Measurements from ENCODE around the gene COL4A5.
"Not testable (repeated sequence)": the region's sequence is repeated elsewhere in the genome, so short reads cannot be mapped to it uniquely, and the experiment has no call there.

Gene COL4A5

DNA sequence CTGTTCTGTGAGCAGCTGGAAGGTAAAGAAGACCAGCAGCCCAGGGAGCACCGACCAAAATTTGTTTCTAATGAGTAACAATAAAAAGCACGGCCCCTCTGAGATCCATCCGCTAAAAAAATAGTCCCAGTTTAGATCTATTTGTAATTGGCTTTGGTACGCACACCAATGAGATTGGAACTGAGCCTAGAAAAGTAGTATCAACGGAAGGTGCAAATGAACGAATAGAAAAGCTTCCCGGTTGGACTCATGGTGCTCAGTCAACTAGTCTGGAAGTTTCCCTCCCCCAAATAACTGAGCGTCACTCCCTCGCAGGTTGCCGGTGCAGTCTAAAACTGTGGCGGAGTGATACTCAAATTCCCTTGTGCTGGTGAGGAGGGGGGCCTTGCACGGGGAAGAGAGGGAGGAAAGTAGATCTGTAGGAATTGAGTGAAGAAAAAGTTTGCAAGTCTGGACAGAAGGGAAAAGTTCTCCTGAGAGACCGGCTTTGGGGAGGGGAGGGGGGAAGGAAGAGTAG is at the start of gene COL4A5:
Gene COL4A5 (plus strand): TSS at position 413 of the 517 bp plus-strand sequence. CDS start 288 bp downstream, outside the sequence.
- DNase-seq = no peak

- DNase-seq = not testable (repeated sequence)
These were observed 48.5 kb upstream of the COL4A5 start for GRCh38 chrX:108390976-108391717.

DNA sequence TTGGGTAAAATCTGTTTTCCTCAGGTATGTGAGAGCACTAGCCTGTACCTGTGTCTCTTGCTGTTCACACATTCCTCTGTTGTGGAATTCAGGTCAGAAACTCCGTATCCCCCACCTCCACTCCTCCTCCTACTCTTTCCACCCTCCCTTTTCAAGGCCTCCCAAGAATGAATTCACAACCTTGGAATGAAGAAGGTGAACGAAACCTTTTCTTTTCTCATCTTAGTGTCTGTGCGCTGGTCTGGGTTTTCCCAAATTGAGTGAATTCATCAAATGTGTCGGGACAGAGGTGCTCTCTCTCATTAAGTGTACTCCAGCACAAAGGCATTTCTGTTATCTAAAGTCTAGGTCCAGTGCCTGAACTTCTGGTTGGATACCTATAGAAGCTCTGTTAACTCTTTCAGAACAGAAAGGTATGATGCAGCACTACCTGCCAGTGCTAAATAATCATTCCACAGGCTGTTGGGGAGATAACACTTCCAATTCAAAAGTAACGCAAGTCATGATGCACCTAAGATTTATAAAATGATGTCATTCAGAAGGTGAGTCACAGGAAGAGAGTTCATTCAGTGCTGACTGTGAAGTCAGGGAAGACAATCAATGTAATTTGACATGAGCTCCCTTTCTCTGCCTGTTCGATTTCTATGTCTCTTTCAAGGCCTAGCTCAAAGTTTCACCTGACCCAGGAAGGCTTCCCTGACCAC is 43.3 kb upstream of the COL4A5 start:
- DNase-seq = no peak

GRCh38 chrX:108396986-108397385 is 42.7 kb upstream of the COL4A5 start:
- DNase-seq = no peak

GRCh38 chrX:108397627-108398391 is 41.8 kb upstream of the COL4A5 start:
- DNase-seq = no peak

GRCh38 chrX:108399418-108400165 is 40.0 kb upstream of the COL4A5 start:
- no peak for DNase-seq

GRCh38 chrX:108412783-108413182 is 26.9 kb upstream of the COL4A5 start:
- DNase-seq = no peak

- DNase-seq = no peak
These were observed 24.5 kb upstream of the COL4A5 start for GRCh38 chrX:108415146-108415545.

DNA sequence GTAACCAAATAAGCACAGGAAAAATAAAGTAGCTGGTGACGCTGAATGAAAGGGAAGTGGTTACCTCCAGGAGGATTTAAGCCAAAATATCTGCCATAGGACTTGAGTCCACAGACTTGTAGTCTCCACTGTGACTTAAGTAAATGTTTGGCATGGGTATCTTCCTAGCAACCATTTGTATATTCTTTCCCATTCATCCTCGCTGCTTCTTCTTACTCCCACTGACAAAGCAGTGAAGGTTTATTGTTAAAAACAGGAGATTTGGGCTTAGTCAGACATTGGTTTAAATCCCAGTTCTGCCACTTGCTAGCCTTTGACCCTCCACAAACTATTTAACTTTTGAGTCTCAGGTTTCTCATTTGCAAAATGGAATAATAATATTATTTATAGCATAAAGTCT is 23.7 kb upstream of the COL4A5 start:
- DNase-seq = no peak

DNA sequence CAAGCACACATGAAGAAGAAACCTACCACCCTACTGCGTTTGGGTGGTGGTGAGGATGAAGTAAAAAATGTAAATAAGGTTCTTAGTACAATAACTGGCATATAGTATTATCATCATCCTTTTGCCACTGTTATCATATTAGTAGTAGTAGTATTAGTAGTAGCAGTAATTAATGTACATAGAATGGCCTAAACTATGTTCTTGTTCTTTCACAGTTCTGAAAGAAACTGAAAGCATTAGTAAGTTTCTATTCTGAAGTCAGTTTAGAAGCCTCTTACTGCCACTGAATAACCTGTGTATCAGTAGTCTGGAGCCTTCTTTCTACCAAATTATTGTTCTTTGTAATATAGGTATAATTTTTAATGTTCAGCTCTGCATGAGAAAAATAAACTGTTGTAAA is 22.4 kb upstream of the COL4A5 start:
- no peak for DNase-seq

DNA sequence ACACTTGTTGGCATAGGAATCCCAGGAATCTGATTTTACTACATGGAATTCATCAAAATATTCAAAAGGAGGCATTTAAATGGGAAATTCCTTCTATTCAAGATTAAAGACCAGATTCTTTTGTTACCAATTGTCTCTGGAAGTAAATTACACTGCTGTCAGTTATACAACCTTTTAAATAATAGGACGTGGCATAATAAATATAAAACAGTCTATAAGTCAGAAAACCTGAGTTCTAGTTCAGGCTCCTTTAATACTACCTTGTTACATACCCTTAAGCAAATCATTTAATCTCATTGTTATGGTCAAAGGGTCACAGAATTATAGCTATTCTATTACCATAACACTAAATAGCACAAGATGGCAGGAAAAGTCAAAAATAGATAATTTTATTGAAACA is 20.2 kb upstream of the COL4A5 start:
- DNase-seq = no peak

DNA sequence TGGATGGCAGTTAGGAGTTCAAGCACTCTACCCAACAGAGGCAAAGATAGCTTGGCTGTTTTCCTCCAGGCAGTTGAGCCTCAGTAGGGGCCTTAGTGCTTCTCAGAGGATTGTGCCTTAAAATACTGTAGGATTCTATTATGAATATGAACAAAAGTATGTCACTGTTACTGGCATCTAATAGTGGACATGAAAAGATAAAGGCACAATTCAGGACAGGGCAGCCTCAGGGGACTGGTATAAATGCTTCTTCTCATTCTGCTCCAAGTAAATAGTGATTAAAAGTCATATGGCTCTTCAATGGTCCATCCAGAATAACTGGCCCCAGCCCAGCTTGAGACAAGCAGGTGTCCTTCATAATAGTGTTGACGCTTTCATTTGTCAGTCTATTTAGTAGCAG is 19.2 kb upstream of the COL4A5 start:
- DNase-seq = no peak

DNA sequence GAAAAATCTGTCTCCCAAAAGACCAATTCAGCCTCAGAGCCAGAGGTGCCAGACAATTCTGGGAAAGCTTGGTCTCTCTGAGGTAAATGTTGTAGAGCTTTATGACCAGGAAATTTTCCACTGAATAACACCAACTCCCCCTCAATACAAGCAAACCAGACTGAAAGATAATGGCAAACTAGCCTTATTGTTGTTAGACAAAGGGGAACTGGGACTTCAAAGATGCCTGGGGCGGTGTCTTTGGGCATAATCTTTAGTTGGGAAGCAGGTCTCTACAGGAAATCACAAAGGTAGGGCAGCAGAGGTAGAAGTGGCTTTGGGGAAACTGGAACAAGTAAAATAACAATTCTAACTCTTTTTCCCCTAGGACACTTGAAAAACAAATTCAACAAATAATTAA is 13.4 kb upstream of the COL4A5 start:
- no peak for DNase-seq

DNA sequence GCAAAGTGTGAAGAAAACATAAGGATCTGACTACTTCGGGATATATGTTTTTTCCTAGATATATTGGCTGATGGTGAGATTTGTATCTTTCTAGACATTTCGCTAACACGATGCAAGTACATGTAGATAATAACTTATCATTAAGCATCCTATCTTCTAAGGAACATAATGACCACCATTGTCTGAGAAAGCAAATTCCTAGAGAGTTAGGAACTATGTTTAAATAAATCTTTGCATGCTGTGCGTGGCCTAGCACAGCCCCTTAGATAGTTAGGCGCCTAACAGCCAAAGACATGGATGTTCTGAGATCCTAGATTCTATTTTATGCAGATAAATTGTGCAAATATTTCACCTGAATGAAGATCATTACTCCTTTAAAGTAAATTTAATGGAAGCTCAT is 4.4 kb upstream of the COL4A5 start:
- no peak for DNase-seq

- DNase-seq = no peak
These were observed 2.1 kb upstream of the COL4A5 start for GRCh38 chrX:108437349-108438109.

- DNase-seq = no peak
These were observed 1.5 kb upstream of the COL4A5 start, which contains the start of gene COL4A6 for GRCh38 chrX:108438110-108438623. COL4A6 (minus strand) TSS chrX:108438422; CDS start chrX:108438196, 226 bp downstream.

DNA sequence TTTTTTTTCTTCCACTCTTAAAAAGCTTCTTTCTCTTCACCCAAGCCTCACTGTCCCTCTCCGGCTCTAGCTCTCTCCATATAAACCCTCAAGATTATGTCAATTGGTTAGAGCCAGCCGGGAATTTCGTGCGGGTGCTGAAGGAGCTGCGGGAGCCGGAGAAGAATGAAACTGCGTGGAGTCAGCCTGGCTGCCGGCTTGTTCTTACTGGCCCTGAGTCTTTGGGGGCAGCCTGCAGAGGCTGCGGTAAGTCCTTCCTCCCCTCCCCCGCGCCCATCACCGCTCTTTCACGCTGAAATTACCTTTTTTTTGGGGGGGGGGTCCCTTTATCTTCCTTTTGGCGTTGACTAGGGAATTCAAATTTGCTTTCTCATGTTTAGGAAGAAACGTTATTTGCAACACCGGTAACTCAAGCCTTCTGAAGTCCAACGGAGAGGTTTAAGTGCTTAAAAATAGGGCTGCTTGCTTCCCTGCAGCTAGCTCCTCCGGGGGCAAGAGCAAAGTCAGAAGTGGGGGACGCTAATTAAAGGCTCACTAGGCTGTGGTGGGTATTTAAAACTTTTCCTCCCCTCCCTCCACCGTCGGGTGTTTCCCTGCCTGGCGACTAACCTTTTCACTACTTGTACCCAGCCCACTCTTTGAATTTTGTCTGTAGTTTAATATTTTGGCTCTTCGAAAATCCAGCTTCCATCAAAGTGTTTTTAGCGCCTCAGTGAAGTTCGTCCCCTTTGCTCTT is 491 bp downstream of the COL4A5 start:
- no peak for DNase-seq

DNA sequence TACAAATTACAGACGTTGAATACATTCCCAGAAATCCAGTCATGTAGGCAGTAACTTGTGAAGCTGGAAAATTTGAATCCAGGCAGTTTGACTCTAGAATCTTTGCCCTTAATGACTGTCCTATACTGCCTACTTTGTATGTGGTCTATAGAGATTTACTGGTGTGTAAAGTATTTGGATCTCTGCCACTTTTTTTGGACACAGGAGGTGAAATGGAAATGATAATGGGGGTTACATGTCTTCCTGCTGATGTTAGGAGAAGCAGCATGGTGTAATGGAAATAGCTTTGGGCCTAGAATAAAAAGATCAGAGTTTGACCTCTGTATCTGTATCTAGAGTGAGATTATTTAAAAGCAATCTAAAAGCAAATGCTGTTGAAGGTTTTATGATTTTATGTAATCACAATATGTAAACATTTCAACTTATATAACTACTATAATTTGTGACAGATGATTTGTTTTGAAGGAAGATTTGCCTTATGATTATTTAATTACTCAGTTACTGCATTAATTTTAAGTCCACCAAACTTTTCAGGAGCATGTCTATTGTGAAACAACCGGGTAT is 3.3 kb downstream of the COL4A5 start:
- DNase-seq = no peak

DNA sequence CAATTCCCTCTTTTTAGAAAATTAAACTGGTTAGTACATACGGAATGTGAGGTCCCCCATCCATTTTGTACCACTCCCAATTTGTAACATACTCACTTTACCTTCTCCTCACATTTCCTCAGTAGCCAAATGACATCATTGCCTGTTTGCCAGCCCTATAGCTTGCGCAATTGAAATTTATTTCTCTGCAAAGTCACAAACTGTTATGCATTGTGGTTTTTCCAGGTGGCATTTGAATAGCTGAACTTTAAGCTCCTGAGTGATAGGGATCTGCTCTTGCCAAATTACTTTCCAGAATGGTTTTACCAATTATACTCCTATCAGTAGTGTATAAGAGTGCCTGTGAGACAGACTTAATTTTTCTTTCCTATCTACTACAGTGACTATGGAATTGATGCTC is 7.7 kb downstream of the COL4A5 start:
- DNase-seq = no peak

DNA sequence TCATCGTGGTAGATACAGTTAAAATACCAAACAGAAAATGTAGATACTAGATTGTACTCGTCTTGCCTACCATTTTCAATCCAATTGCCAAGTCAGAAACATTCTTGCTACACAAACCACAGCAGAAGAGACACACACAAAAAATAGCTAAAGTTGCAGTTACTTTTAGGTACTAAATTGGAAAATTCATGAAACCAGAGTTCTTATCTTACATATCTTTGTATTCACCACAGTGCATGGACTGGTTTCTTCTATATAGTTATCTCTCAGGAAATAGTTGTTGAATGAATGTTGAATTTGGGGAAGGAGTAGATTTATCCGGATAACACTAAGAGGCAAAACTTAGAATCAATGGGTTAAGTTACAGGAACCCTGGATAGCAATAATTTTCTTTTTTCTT is 14.2 kb downstream of the COL4A5 start:
- DNase-seq = no peak
